Hindlimb muscle (tissue), 1 donor: ENCODE measurements around the gene VAMP5. TPM values are rescaled to one million over a fixed set of nuclear protein-coding genes. Genes with fewer than 3 reads are reported as not detected.

Experiments
- DNase-seq: peaks from one replicate; pipeline ENCODE4 v3.0.0-alpha.2; 2013
- polyA plus RNA-seq: library from polyadenylated mRNA; unstranded; fragments of 120-200 nt; gene quantifications from one replicate; pipeline ENCODE4 v1.2.1, GENCODE V29; 2013; ENCODE audit not compliant: insufficient read length

VAMP5 gene
- polyA plus RNA-seq, 1 donor, result 54.7 TPM

- no peak for DNase-seq
These were observed 51.4 kb downstream of the VAMP5 start for GRCh38 chr2:85635636-85636035.

- no peak for DNase-seq
These were observed 58.5 kb downstream of the VAMP5 start for GRCh38 chr2:85642725-85643124.

Other genes with a start within 250 kb of the VAMP5 start
- 14.6 TPM for gene RETSAT, start 229.9 kb upstream of the VAMP5 start, polyA plus RNA-seq
- gene ELMOD3, start 229.7 kb upstream of the VAMP5 start, polyA plus RNA-seq, result 17.5 TPM
- gene CAPG, start 174.1 kb upstream of the VAMP5 start, polyA plus RNA-seq, result 16.8 TPM
- gene SH2D6, start 165.7 kb upstream of the VAMP5 start, polyA plus RNA-seq, result 0.89 TPM
- gene MAT2A, start 45.3 kb upstream of the VAMP5 start, polyA plus RNA-seq, result 188 TPM
- 22.6 TPM for gene GGCX, start 22.9 kb upstream of the VAMP5 start, polyA plus RNA-seq
- 12.5 TPM for gene VAMP8, start 6.8 kb upstream of the VAMP5 start, polyA plus RNA-seq
- gene RNF181, start 11.3 kb downstream of the VAMP5 start, polyA plus RNA-seq, result 49.1 TPM
- gene TMEM150A, start 18.3 kb downstream of the VAMP5 start, polyA plus RNA-seq, result 11.7 TPM
- gene C2orf68, start 27.6 kb downstream of the VAMP5 start, polyA plus RNA-seq, result 57.5 TPM
- gene USP39, start 31.8 kb downstream of the VAMP5 start, polyA plus RNA-seq, result 36.5 TPM
- gene SFTPB, start 83.8 kb downstream of the VAMP5 start, polyA plus RNA-seq, result 0.08 TPM
- 0.77 TPM for gene GNLY, start 109.9 kb downstream of the VAMP5 start, polyA plus RNA-seq
- 25.6 TPM for gene ATOH8, start 169.6 kb downstream of the VAMP5 start, polyA plus RNA-seq